Endometrium (tissue), 2 donors: ENCODE measurements around the gene SH3BP4.

Experiments used
- FAIRE-seq: peaks from 2 replicates; lab custom pipeline; 2012; peaks lifted over from hg19 to GRCh38; lab: Jason Lieb, UNC
- donor health status: control.
- donor health status: control.

The SH3BP4 gene

DNA sequence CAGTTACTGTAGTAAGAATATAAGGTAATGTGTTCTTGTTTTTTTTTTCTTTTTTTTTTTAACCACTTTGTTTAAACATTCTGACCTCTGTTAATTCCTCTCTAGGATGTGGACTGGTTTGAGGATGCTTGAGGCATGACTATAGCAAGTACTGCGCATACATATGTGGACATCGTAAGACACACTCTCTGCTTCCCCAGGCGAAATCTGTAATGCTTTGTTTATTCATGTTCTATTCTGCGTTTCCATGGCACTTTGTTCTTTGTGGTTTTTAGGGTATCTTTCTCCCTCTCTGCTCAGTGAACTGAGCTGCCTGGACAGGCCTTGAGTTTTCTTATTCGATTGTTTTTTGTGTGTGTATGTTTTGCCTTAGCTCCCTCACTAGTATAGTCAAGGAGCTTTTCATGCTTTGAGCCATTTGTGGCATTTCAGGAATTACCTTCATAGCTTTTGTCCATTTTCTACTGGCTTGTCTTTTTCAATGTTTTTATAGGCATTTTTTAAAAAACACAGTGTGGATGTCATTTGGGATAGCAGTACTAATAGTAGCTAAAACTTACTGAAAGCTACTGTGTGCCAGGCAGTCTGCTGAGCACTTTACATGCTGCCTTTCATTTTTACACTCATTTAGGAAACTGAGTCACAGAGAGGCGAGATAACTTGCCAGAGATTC lies 1.9 kb upstream of the SH3BP4 start:
- FAIRE-seq: no peak

DNA sequence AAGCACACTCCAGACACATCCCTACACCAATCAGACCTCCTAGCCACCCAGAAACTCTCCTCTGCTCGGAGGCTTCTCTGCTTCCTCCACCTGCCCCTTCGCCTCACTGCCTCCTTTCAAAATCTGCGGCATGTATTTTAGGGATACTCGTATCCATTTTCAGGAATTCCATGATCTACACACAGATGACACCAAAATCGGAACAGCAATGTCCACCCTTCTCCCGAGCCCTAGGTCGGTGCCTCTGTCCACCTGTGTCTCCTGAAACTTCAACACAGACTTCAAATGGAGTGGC lies 1.4 kb upstream of the SH3BP4 start:
- FAIRE-seq: no peak

DNA sequence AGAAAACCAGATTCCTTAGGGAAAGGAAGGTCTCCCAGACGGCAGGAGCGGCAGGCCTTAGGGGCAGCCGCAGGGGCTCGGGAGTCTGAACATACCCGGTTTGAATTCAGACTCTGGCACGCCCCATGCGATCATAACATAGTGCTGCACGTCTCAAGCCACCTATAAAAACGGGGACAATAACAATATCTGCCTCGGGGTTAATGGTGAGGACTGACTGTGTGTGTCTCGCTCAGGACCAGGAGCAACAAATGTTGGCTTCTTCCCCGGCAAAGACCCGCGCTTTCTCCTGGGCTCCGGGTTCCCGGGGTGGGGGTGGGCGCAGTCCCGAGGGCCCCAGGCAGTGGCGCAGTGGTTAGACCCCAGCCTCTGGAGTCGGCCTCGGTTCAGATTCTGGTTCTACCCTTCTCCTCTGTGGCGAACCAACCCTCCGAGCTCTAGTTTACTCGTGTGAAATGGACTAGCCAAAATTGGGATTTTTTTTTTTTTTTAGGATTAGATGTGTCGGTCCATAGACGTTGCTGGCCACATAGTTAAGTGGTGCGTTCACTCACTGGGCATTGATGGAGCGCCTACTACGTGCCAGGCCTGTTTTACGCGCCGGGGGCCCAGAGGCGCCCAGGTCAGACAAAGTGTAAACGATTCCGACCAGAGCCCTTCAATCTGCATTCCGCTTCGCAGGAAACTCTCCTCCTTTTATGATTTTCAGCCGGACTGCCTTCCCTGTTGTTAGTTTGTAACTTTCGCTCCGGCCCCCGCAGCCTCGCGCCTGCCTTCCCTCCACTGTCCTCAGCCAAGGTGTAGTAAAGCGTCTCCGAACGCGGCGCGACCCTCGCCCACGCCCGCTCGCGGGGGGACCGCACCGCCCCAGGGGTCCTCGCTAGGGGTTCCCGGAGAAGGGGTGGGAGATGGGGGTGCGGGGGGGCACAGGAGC lies 820 bp upstream of the SH3BP4 start:
- FAIRE-seq: no peak

DNA sequence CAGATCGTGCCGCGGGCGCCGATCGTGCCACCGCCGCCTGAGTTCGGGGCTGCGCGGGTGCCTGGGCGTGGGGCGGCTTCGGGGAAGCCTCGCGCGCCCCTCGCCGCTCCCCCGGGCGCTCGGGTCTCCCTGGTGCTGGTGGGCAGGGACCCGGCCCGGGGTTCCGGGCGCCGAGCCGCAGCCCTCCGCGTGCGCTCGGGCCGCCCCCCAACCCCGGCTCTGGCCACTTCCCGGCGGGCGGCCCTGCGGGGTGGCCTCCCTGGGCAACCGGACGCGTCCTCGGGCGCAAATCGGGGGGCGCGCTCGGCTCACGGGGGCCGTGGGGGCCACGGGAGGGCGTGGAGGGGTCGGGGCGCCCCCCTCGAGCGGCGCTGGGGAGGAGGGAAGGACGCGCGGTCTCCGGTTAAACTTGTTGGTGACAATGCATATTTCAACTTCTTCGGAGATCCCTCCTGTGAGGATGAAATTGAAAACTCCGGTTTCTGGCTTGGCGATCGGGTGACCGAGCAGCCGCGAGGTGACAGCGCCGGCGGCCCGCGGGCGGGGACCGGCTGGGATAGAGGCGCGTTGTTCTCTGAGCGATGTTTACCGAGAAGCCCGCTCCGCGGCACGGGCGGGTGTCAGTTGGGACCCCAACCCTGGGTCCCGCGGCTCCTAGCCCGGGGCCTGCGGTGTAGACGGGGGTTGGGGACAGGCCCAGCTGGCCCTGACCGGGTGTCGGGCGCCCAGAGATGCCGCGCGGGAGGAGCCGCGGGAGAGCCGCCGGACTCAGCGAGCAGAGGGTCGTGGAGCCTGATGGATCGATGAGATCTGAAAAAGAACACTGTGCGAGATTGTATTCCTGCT lies 676 bp downstream of the SH3BP4 start:
- FAIRE-seq: no peak

DNA sequence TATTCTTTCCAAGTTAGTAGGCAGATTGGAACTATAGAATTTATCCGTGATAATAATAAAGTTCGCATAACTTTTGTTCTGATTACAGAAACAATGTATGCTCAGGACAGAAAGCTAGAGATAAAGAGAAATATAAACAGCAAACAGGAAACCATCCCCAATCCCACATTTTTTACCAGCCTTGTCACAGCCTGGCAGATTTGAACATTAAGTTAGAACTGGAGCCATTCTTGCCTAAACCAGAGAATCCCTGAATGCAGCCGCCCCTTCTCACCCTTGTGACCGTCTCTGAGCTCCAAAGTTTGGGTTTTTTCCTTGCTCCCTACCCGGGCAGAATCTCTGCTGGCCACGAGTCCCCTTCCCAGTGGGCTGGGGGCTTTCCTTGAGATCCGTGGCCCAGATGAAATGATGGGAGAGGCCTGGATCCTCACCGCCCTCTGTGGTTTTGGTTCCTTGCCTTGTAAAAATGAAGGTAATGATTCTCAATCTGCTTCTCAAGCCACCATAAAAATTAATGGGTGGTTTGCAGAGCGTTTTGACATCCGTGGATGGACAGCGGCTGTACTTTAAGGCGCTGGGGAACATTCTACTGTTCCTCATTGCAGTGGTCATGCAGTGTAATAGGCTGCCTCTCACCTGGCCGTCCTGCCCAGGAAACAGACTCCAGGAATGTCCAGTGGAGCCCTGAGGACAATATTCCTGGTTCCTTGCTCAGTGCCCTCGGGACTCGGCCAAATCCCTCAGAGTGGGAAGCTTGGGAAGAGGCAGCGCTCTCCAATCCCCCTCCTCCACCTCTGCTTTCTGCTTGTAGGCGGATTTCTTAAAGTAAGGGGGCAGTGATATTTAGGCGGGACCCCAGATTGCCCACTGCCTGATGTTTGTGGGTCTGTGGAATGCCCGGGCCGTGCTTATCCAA lies 1.6 kb downstream of the SH3BP4 start:
- FAIRE-seq: no peak

DNA sequence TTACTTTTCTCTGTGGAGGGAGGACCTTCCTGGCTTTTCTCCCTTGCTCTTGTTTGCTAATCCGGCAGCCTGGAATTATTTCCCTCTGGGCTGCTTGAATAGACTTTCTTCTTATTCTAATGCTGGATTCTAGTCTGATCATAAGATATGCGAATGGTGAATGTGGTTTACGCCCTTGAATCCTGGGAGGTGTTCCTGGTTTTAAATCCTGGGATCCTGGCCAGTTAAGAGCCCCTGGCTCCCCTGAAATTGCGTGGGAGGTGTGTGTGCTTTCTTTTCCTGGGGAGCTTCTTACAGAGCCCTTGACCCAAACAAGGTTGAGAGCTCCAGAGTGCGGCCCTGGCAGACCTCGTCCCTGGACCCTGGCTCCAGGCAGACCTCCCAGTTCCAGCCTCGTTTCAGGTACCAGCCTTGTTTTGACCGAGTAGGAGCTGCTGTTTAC lies 2.8 kb downstream of the SH3BP4 start:
- no peak for FAIRE-seq

DNA sequence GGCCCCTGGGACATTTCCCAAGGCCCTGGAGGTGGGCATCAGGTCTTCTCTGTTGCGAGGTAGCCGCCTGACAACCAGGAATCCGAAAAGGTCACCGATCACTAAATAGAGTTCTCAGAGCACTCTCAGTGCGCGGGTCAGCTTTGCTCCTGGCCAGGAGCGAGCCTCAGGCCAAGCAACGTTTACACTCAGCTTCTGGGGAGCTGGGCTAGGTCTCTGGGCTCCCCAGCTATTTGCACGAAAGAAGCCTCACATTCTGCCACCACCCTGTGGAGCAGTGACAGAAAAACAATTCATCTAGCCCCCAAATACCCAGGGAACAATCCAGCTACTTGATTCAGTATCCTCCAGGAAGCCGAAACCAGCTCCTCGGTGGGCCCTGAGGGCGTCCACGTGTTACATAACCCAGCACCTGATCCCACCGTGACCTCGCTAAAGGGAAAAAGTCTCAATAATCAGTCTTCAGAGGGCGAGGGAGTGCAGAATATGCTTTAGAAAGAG lies 3.3 kb downstream of the SH3BP4 start:
- FAIRE-seq: no peak

DNA sequence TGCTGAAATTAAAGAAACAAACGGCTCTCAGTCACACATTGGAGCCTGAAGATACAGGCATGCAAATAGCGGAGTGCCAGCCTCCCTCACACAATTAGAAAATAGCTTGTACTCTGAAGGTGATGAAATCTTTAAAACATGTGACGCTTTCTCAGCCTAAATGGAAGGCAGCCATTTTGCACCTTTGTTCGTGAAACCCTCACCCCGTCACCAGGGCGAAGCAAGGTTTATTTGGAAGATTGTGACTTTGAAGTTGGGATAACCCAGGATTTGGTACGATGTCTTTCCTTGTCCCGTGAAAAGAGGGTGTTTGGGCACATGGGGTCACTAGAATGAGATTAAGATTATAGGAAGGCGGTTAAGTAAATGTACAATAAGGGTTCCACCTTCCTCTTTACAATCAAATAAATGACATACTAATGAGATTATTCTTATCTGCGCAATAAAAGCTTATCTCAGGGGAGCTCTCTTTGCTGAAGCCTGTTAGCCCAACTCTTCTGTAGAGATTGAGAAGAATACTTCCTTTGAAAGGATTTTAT lies 4.2 kb downstream of the SH3BP4 start:
- FAIRE-seq: no peak

DNA sequence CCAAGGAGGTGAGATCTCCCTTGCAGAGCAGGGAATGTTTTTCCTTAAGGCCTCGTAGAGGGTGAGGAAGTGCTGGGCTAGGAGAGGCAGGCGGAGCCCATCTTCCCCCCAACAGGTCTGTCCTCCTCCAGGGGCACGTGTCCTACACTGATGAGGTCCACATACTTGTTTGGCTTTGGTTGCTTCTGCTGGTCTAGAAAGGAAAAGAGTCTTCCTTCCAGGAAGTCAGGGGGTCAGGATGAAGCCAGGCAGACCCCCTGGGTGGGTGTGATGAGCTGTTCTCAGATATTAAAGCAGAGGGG lies 6.0 kb downstream of the SH3BP4 start:
- no peak for FAIRE-seq

DNA sequence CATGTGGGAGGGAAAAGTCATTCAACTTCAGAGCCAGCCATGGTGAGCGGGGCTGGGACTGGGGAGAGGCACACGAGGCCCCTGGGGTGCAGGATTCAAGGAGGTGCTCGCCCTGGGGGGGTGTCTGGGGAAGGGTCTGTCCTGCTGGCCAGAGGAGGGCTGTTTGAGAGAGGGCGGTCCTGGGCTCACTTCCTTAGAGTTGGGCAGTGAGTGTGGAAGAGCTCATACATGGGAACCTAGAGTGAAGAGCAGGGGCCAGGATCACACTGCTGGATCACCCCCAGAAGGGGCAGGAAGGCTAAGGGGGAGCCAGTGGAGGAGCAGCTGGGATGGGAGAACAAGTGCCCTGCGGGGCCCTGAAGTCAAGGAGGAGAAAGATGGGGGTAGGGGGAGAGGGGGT lies 6.5 kb downstream of the SH3BP4 start:
- no peak for FAIRE-seq

DNA sequence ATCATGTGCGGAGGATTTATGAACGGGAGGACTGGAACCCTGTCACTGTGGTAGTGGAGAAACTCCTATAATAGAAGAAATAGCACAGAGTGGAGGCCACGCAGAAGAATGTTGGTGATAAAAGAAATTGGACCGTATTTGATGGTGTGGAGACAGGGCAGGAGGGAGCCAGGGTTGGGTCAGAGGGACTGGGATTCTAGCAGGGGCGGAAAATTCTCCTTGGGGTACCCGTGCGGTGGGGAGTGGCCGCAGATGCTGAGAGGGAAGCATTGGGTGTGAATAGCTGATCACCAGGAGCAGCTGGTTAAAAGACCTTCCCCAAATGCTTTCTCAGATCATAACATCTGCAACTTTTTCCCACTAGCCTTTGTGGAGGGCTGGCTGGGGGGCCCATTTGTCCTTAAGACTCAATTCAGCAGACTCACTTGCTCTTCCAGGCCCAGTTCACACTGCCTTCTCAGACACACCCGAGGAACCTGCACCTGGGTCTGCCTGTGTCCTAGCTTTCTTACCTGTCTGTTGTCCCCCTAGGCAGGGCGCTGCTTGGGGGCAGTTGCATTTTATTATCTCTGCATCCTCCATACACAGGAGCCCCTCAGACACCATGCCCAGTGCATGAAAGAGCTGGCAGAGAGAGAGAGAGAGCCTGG lies 7.1 kb downstream of the SH3BP4 start:
- no peak for FAIRE-seq

DNA sequence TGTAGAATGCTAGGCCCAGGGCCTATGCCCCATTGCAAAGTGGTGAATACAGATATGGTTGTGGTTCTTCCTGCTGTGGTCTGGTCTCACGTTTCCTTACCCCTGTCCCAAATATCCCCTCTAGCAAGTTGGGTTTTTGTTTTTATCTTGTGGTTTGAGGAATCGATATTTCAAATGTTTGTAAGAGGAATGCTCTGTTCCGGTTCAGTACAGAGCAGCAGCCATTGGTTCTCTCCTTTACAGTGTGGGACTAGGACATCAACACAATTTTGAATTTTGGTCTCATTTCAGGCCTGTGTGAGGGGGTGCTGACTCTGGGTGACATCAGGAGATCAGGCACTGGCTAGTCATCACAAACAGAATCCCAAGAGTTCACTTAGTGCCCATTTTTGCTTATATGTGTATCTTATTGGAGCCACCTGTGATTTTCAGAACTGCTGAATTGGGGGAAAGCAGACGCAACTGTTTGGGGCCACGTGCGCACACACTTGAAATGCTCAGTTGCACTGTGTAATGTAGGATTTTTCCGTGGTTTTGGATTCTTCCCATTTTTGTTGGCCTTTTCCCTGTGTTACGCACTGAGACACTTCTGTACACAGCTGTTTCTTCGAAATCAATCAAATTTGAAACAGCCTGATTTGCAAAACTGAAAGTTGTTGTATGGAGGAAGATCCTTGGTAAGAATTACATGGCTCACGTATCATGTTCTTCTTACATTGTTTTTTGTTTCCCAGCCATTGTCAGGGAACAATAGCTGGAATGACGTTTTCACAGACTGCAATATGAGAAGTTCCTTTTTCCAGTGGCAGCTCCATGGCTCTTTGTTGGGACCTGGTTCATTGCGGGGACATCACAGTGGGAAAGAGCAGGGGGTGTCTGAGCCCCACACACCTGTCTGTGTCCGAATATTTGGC lies 8.6 kb downstream of the SH3BP4 start:
- no peak for FAIRE-seq

DNA sequence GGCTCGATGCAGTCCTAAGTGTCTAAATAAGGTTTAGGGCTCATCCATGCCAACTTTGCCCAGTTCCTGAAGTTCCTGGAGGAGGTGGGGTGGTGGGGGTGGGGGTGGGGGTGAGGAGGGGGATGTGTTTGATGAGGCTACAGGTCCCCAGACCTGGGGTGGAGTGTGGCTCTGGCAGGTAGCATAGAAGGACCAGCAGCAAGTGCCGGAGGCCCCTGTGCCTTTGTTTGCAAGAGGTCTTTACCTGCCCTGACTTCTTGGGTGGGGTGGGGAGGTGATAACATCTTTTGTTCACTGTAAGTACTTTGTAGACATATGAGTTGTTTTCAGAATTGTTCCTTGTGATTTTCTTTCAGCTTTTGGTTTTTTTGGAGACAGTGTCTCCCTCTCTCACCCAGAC lies 10.0 kb downstream of the SH3BP4 start:
- no peak for FAIRE-seq

DNA sequence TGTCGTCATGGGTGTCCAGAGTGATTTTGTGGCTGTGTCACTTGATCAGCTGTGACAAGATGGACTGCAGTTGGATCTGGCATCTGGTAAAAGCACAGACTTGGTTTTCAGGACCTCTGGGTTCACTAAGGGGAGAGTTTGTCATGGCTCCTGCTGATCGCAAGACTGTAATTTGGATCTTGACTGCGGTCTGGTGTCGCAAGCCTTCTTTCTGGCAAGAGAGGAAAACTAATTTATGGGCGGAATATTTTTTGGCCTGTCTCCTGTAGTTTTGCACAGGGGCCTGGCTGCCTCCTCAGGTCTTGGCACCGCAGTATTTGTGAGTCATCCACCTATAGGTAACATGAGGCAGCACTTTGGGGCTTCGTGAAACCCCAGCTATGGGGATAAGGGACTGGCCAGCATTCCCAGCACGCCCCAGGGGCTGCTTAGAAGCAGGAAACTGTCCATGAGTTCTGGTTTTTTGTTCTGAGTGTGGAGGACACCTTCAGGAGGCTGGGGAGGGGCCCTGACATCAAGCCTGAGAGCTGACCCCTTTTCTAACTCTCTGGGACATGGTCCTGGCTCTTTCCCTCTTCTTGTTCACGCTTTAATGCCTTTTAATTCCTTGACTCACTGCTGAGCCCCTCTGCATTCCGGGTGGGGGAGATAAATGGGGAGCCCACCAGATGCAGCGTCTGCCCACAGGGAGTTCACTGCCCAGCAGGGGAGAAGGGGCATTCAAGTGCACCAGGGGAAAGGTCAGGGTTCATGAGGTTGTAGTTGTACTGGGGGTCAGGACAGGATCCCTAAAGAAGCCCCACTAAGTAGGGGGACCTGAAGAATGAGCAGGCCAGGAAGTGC lies 12.2 kb downstream of the SH3BP4 start:
- no peak for FAIRE-seq

DNA sequence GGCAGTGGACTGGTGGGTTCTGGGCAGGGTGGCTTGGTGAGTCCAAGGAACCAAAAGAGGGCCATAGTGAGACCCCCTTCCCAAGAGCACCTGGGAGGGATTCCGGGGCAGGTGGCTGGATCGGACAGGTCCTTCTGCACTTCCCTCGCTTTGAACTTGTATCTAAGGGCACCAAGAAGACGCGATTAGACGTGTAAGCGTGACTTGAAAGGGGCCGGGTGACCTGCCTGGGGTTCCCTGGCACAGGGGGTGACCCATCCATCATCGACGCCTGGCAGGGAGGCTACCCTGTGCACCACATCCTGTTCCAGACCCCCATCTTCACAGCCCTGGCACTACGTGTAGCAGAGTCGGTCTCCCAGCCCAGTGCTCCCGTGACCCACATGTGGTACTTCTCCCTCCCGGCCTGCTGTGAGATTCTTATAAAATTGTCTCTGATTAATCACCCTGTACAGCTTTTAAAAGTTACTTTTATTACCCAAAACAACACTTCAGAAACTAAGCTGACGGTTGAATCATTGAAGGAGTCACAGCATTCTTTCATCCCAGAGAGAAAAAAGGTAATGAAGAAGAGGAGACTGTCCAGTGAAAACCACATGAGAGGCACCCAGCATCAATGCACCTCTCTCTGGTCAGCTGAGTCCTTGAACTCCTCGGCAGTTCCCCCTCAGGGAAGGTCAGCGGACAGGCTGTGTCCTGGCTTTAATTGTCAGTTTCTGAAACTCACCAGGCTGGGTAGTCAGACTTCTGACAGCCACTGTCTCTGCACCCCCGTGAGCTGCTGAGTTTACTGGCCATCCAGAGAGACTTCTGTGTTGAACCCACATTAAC lies 13.0 kb downstream of the SH3BP4 start:
- no peak for FAIRE-seq

DNA sequence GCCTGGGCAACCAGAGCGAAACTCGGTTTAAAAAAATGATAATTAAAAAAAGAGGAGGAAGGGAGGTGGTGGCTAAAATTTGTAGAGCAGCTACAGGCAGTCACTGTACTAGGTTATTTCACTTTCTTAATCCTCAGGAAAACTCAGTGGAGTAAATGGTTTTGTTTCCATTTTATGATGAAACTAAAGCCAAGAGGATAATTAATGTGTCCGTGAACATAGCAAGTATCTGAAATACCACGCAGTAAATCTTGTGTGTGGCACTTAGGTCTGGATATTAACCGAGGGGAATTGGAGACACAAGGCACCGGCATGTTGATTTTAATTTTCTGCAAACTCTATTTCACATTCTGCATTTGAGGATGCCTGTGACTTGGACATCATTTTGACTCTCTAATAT lies 14.5 kb downstream of the SH3BP4 start:
- no peak for FAIRE-seq

DNA sequence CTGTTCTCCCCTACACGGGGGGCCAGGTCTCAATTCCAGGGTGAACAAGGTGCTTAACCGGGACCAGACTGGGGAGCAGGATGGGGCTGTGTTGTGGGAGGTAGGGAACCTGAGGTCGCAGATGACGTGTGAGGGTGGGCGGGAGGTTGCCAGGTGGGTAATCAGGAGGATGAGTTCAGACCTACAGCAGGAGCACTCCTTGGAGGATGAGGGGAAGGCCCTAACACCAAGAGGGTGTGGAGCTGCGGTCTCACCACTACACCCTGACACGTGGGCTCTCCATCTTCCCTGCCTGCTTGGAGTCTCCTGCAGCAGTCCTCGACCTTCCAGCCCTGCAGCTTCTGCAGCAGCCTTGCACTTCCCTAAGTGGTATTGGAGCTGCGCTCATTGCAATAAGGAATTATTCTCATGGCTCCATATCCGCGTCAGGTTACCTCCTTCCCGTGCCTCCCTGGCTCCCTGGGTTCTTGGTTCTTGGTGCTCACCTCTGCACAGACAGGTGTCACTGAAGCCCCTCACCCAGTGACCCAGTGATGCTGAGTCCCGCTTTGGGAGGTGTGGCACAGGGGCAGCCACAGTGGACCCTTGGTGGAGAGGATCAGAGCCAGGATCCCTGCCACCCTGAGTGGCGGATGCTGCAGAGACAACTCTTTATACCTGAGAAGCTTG lies 15.5 kb downstream of the SH3BP4 start:
- FAIRE-seq: no peak

DNA sequence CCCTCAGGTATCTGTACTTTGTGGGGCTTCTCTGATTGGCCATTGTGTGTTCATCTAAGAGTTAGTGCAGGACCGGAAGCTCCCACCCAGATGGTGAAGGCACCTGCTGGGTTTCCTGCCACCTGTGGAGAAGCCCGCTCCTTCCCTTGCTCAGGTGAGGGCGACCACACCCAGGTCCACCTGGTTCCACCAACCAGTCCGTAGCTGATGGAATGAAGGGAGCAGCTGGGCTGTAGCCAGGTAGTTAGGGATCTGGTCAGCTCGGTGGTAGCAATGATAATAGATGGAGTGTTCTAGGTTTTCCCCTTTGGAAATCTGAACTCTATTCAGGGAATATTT lies 16.0 kb downstream of the SH3BP4 start:
- no peak for FAIRE-seq
